HG03159 (cell line): ENCODE measurements around the gene RXYLT1.
A peak's percentile ranks its signal among the peaks of the same experiment; 100 is the strongest.
"Not testable (repeated sequence)": the region's sequence is repeated elsewhere in the genome, so short reads cannot be mapped to it uniquely, and the experiment has no call there.

Experiments used
- ATAC-seq: cut with Tn5 transposase; IDR thresholded peaks from one replicate; pipeline ENCODE4 v1.9.1; 2021; ENCODE audit warnings: mild to moderate bottlenecking, moderate library complexity; ENCODE audit not compliant: unreplicated experiment

Gene RXYLT1, protein sequence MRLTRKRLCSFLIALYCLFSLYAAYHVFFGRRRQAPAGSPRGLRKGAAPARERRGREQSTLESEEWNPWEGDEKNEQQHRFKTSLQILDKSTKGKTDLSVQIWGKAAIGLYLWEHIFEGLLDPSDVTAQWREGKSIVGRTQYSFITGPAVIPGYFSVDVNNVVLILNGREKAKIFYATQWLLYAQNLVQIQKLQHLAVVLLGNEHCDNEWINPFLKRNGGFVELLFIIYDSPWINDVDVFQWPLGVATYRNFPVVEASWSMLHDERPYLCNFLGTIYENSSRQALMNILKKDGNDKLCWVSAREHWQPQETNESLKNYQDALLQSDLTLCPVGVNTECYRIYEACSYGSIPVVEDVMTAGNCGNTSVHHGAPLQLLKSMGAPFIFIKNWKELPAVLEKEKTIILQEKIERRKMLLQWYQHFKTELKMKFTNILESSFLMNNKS

DNA sequence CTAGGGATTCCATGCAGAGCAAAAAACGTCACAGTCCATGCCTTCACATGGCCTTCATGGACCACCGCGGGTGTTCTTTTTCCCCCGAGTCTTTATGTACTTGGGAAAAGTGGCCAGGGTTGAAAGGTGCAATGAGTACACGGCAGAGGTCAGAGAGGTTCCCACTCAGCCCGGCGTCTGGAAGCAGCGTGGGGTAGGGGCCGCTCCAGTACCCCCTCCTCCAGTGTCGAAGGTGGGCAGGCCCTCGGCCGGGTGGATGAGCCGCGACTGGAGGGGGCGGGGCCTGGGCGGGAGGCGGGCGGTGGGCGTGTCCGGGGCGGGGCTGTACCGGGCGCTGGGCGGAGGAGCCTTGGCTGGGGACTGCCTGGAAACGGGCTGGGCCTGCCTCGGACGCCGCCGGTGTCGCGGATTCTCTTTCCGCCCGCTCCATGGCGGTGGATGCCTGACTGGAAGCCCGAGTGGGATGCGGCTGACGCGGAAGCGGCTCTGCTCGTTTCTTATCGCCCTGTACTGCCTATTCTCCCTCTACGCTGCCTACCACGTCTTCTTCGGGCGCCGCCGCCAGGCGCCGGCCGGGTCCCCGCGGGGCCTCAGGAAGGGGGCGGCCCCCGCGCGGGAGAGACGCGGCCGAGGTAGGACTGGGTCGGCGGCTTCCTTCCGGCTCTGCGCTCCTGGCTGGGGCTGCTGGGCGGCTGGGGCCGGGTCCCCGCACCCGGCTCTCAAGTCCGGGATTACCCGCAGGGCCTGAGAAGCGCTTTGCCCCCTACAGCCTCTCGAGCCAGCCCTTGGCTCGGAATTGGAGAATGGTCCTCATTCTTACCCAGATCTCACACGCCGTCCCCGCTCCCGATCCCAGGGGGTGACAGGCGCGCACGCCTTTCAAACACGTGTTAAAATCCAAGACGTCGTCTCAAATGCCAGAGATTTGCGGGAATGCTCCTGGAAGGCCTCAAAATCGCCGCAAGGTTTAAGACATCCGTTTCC is at the start of gene RXYLT1:
RXYLT1 (plus strand) TSS at position 412 of the 984 bp plus-strand sequence; CDS start at position 464, 52 bp downstream.
- ATAC-seq, result peak; percentile 93

DNA sequence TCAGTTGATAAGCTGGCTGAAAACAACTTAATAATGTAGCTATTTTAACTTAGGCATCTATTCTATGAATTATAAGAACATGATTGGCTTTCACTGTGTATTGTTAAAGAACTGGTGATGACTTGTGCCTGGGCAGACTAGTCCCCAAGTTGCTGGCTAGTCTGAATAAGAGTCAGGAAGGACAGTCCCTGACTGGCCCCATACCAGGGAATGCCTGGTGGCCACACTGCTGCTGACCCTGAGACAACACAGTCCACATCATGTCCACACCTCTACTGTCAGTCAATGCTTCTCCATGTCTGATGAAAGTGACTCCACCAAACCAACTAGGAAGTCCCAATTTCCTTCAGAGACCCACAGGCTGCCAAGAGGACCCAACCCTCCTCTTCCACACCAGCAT is 46.9 kb upstream of the RXYLT1 start:
- ATAC-seq, result not testable (repeated sequence)

DNA sequence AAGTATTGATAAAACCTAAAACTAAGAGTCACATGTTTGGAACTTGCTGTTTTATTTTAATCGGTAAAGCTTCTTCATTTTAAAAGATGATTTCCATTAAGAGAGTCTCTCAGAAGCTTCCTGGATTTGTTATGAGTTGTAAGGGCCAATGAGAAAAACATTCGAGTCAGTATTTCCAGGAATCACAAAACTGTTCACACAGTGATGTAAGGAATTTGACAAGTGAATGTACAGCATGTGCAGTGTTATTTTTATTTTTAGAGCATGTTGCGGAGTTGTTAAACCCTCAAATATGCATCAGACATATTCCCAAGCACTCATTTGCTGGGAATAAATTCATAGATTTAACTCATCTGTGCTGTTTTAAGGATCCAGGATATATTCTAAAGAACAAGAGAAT is 46.1 kb upstream of the RXYLT1 start:
- not testable (repeated sequence) for ATAC-seq

DNA sequence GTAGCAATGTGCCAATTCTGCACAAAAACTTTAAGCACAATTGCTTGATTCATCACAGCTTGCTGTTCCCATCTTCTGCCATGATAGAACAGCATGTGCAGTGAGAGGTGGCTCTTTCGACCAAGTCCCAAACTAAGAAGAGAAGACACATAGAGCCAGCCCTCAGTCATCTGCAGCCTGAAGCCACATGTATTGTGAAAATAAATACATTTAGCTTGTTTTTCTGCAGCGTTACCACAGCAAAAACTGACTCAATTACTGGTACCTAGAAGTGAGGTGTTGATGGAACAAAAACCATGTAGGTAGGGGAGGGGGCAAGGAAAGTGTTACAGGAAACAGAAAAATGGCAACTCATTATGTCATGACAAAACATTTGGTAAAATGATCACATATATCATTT is 39.2 kb upstream of the RXYLT1 start:
- not testable (repeated sequence) for ATAC-seq

DNA sequence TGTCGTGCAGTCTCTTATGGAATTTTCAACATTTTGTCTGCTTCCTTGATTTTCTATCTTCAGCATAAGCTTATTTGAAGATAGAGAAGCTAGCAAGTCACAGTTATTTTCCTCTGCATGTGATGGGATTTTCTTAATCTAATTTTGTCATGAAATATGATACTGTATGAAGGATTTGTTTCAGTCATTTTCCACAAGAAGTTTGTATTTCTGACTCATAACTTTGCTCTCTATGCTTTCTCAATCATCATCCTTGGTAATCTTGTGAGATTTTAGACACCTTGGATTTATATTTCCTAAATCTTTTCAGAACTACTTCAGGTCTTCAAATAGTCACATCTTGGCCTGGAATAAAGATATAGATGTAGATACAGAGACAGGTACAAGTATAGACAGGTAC is 38.3 kb upstream of the RXYLT1 start:
- ATAC-seq, result not testable (repeated sequence)

DNA sequence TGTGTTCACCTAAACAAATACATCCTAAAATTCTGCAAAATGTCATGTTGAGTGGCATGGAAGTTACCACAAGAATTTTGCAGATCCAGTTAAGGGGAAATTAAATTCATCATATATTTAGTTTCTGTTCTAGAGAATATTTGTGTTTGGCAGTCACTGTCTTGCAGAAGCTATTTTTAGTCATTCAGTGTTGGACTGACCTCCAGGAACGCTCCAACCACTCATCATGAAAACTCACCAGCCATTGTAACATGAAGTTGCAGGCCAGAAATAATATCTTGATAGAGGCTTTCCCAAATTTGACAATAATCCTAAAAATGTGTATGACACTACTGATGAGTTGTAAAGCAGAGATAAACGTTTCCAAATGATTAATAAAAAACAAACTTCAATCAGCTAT is 35.6 kb upstream of the RXYLT1 start:
- ATAC-seq, result not testable (repeated sequence)

DNA sequence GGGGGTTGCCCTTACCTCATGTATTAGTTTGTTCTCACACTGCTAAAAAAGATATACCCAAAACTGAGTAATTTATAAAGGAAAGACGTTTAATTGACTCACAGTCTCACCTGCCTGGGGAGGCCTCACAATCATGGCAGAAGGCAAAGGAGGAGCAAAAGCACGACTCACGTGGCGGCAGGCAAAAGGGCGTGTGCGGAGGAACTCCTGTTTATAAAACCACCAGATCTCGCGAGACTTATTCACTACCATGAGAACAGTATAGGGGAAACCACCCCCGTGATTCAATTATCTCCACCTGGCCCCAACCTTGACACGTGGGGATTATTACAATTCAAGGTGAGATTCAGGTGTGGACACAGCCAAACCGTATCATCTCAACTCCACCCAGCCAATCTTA is 33.2 kb upstream of the RXYLT1 start:
- ATAC-seq, result not testable (repeated sequence)

DNA sequence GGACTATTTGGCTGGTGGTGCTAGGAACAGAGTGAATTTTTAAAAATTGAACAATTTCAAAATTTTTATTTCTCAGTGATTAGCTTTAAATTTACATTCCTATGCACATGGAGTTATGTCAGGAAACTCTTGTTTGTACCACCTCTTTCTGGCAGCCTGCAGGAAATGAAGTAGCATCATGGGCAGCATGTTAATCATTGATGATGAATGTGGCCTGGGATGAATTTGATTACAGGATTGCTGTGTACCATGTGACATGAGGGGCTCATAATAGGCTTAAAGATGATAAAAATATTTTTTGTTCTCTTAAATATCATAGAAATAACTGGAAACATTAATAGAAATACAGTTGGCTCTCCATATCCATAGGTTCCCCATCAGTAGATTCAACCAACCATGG is 32.6 kb upstream of the RXYLT1 start:
- ATAC-seq, result not testable (repeated sequence)

DNA sequence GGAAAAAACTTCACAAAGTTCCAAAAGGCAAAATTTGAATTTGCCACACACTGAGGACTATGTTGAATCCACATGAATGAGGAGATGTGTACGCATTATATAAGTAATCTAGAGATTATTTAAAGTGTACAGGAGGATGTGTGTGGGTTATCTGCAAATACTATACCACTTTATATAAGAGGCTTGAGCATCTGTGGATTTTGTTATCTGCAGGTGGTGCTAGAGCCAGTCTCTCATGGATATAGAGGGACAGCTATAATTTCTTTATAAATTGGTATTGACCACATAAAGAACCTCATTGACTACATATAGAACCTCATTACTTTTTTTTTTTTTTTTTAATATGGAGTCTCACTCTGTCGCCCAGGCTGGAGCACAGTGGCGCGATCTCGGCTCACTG is 32.2 kb upstream of the RXYLT1 start:
- ATAC-seq, result no peak

DNA sequence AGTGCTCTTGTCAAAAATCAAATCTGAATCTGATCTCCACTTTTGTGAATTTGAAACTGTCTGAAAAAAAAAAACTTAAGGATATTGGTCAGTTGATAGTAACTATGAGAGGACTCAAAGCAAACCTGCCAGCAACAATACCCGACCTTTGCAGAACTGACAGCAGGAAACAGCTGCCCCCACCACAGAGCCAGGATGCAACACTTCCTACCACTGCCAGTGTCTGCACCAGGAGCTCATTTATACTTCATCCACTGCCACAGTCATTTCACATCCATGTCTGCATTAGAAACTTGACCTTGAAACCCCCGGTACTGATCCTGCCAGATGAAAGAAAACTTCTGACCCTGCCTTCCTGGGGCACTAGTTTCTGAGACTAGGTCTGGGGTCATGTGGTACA is 27.4 kb upstream of the RXYLT1 start:
- peak; percentile 63 for ATAC-seq

DNA sequence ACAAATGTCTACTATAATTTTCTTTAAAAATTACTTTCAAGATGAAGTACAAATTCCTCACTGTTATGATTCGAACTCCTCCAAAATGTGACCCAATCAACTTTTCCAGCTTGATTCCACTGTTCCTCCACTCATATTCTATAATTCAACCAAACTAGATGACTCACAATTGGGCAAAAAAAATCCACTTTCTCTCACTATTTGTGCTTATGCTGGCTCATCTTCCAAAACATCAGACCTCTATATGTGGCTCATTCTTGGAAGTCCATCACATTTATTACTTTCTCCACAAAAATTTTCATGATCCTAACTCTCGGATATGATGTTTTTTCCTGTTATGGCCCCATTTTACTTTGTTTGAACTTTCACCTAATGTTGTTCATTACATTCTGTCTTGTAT is 26.9 kb upstream of the RXYLT1 start:
- ATAC-seq, result no peak

DNA sequence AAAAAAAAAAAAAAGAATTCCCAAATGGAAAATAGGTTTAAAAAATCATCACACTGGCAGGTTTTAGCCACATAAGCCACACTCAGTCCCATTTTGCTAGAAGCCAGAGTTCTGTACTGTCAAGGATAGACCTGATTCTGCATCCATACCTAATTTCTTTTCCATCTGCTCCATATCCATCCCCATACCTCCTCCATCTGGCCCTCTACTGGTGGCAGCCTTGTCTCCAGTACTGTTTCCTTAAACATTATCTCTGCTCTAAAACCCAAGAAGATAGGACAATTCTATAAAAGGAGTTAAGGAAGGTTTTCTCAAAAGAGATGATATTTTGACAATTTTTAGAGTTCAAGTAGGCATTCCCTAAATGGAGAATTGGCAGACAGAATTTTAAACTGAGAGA is 26.0 kb upstream of the RXYLT1 start:
- ATAC-seq, result no peak

DNA sequence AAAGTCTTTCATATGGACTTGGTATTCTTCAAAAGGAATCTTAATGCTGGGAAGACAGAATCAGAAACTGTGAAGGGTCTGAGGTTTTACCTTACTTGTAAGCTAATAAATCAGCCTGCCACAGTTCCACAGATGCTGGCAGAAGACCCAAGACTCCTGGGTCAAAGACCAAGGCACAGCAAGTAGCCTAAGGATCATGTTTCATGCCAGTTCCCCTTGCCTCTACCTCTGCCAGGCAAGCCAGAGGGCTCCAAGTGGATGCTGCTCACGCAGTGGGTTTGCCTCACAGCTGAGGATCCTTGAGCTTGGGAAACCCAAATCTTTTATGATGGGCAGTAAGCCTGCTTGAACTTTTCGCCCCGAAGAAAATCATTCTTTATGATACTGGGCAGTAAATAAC is 15.2 kb upstream of the RXYLT1 start:
- ATAC-seq, result no peak

DNA sequence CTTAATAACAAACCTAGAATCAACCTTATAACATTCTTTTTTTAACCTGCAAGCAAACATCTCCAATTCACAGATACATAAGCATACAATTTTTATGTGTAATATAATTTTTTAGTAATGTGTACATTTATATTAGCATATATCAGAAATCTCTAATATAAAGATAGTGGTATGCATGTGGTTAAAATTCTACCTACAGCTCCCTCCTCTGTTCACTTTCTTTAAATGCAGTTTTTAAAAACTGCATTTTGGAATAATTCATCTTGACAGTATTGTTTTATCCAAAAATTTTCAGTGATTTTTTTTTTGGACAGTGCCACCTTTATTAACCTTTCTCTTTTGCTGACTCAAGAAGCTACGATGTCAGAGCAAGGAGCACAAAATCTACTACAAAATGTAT is 13.2 kb upstream of the RXYLT1 start:
- ATAC-seq, result no peak

DNA sequence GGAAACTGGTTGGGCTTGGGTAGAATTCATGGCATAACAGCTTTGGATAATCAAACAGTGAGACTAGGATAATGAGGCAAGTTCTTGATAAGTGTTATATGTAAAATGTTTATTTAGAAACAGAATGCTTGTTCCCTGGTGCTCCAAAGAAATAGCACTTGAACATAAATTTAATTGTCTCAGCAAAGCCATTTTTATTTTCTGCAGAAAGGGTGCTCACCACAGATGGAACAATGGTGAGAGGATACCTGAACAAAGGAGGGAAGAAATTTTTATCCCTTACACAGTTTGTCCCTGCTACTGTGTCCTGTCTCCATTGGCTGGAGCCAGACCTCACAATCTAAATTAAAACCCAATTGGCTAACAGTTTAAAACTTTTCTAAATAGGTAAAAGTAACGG is 9.3 kb upstream of the RXYLT1 start:
- no peak for ATAC-seq

DNA sequence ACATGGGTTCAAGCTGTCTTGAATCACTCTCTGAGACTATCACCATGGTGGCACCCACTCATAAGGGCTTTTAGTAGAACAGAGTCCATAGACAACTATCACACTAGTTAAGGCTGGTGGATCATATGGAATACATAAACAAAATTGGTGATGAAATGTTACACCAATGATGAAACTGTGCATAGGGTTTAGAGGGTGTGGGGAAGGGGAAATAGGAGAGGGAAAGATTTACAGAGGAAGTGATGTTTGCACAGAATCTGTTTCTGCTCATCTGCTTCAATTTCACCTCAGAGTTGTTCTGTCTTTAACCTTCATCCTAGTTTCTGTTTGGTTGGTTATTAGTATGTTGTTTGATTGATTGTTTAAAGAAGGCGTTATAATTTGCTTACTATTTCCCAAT is 2.4 kb upstream of the RXYLT1 start:
- ATAC-seq, result no peak

DNA sequence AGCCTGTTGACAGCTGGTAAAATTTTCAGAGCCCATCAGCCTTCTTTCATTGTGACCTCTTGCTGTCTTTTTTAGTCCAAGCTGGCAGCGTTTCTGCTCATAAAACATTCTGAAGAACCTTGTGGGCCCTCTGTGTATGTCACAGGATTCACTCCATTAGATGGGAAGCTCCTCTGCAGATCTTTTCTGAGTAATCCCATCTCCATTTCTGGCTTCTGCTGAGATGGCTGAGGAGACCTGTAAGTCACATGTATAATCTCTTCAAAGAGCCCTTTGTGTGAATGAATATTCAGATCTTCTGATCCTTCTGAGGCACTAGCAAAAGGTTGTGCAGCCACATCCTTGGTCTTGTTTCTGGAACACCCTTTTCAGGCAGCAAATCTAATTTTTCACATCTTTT is 2.8 kb downstream of the RXYLT1 start:
- ATAC-seq, result no peak

DNA sequence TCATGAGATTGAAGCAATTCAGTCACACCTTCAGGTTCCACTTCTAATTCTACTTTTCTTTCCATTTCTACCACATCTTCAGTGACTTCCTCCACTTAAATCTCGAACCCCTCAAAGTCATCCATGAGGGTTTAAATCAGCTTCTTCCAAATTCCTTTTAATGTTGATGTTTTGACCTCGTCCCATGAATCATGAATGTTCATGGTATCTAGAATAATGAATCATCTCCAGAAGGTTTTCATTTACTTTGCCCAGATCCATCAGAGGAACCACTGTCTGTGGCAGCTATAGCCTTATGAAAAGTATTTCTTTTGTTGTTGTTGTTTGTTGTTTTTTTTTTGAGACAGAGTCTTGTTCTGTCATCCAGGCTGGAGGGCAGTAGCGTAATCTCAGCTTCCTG is 7.6 kb downstream of the RXYLT1 start:
- ATAC-seq, result no peak

DNA sequence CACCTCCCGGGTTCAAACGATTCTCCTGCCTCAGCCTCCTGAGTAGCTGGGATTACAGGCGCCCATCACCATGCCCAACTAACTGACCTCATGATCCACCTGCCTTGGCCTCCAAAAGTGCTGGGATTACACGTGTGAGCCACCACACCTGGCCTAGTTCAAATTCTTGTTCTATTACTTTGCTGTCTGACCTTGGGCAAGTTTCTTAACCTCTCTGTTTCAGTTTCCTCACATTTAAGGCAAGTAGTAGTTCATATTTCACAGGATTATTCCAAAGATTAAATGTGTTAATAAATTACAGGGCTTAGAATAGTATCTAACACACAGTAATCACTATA is 10.9 kb downstream of the RXYLT1 start:
- ATAC-seq, result no peak

DNA sequence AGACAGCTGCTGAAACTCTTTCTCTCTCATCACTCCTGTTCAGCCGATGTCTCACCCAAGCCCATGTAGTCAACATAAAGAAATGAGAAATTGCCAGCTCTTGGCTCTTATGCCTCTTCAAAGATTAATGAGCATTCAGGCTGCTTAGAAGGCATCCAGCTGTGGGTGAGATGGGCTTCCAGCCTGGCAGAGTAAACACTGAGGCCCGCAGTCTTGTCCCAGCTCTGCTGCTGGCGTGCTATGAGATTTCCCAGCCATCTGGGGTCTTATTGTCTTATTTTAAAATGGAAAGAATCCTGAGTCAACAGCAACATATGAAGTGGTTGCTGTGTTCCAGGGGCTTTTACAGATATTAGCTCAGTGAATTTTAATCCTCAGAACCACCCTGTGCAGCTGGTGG is 12.6 kb downstream of the RXYLT1 start:
- ATAC-seq, result no peak

DNA sequence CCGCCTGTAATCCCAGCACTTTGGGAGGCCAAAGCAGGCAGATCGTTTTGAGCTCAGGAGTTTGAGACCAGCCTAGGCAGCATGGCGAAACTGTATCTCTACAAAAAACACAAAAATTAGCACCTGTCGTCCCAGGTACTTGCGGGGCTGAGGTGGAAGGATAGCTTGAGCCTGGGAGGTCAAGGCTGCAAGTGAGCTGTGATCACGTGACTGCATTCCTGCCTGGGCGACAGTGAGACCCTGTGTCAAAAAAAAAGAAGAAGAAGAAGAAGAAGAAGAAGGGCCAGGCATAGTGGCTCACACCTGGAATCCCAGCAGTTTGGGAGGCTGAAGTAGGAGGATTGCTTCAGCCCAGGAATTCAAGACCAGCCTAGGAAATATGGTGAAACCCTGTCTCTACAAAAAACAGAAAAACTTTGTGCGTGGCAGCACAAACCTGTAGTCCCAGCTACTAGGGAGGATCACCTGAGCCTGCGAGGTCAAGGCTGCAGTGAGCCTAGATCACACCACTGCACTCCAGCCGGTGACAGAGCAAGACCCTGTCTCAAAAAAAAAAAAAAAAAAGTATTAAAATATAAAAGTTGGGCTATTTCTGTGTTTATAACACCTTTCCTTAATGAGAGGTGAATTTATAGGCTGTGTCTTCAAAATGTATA is 15.5 kb downstream of the RXYLT1 start:
- ATAC-seq, result no peak
